ENCODE measurements around the gene PCSK9. TPM values are rescaled to one million over a fixed set of nuclear protein-coding genes. Genes with fewer than 3 reads are reported as not detected.

The PCSK9 gene
- total and polyA plus RNA-seq, 2 of the 13 experiments (the other 11 are each of a cell fraction or from before 2014, with no cell fraction given) = 33.3 to 80.5 TPM

GRCh38 chr1:55095095-55095494 is 55.7 kb downstream of the PCSK9 start:
- POLR2A ChIA-PET = no interaction called here
- TF ChIP-seq SP5 (CRISPR knock-in tag; IDR thresholded peaks at IDR 0.05; ENCODE audit: borderline replicate concordance, low read depth) = no peak
- peak; percentile 58 to 83 for TF ChIP-seq MAFK (conservative IDR thresholded peaks at IDR 0.05 in 1 of 2, IDR thresholded peaks at IDR 0.05 in 1 of 2; ENCODE audit: low read length in 2 of 2)
- no peak for TF ChIP-seq RXRA (CRISPR knock-in tag; IDR thresholded peaks at IDR 0.05)
- peak; percentile 62 for TF ChIP-seq MAFF (IDR thresholded peaks at IDR 0.05; ENCODE audit: low read depth, low read length)
- TF ChIP-seq ZNF225 (CRISPR knock-in tag; IDR thresholded peaks at IDR 0.05) = no peak
- TF ChIP-seq IKZF4 (CRISPR knock-in tag; IDR thresholded peaks at IDR 0.05; ENCODE audit: borderline replicate concordance, low read depth, not compliant biosample characterization) = no peak

GRCh38 chr1:55103891-55104290 is 64.5 kb downstream of the PCSK9 start:
- in situ Hi-C loops (cut with HindIII; ENCODE audit: extremely low pct_ligation_motif_present, low pct_unique_long_range_greater_than_20kb) = no loop called here
- BruUV-seq (replicated peaks) = no TSS peak
- no peaks in the 10 kb centered on the region for H4K20me1 ChIP-seq (ENCODE audit: insufficient read depth, low read length)
- no peaks in the 10 kb centered on the region for H3K9me3 ChIP-seq (ENCODE audit: low read length)
- H3K27ac ChIP-seq (ENCODE audit: extremely low read length, insufficient read depth, low read length) = no peak overlapping the region
- ChIA-PET POLR2A (no interaction called here), CTCF (ENCODE audit: low intra/inter-chr PET ratio, low total read pairs) (no interaction called here)
- intact Hi-C loops (cut with micrococcal nuclease; ENCODE audit: unreplicated experiment) = no loop called here
- no peaks in the 10 kb centered on the region for H3K4me1 ChIP-seq (ENCODE audit: insufficient read depth, low read length)
- no peak overlapping the region for H2AFZ ChIP-seq (ENCODE audit: low read length)
- H3K27me3 ChIP-seq (ENCODE audit: control insufficient read depth in 1 of 2, insufficient read depth in 2 of 2, low read length in 2 of 2) = no peaks in the 10 kb centered on the region
- H3K9ac ChIP-seq (ENCODE audit: insufficient read depth, low read depth, low read length) = no peak overlapping the region
- no peak overlapping the region for H3K4me2 ChIP-seq (ENCODE audit: low read depth, low read length)
- no peaks in the 10 kb centered on the region for H3K79me2 ChIP-seq (ENCODE audit: insufficient read depth, low read length)
- no peak for ATAC-seq
- H3K4me3 ChIP-seq (replicated peaks in 1 of 3; ENCODE audit: insufficient read depth in 1 of 3, low read depth in 2 of 3, low read length in 3 of 3) = no peak overlapping the region
- no peak for FAIRE-seq
- peaks cover 24 to 82% of the 10 kb centered on the region in 2 experiments for H3K36me3 ChIP-seq (replicated peaks in 1 of 2; ENCODE audit: control insufficient read depth in 1 of 2, insufficient read depth in 2 of 2, low read length in 2 of 2)
- DNase-seq (ENCODE audit: low spot score) = no peak
- 96% methylated on average over 2 of the region's 2 CpGs for WGBS (ENCODE audit: low lambda C conversion rate)
- TF ChIP-seq HHEX (CRISPR knock-in tag; IDR thresholded peaks at IDR 0.05) = no peak
- TF ChIP-seq NFIB (CRISPR knock-in tag; IDR thresholded peaks at IDR 0.05; ENCODE audit: borderline replicate concordance) = no peak
- no peak for TF ChIP-seq ZMAT3 (CRISPR knock-in tag; conservative IDR thresholded peaks at IDR 0.05)
- no peak for TF ChIP-seq ZFP41 (CRISPR knock-in tag; IDR thresholded peaks at IDR 0.05; ENCODE audit: borderline replicate concordance)
- TF ChIP-seq TCF7L2 (IDR thresholded peaks at IDR 0.05; ENCODE audit: low read depth, low read length) = no peak
- TF ChIP-seq ZBTB2 (CRISPR knock-in tag; IDR thresholded peaks at IDR 0.05; ENCODE audit: low read depth) = no peak
- TF ChIP-seq SIN3A (IDR thresholded peaks at IDR 0.05; ENCODE audit: borderline replicate concordance, low read depth, low read length) = no peak
- TF ChIP-seq TSC22D2 (CRISPR knock-in tag; IDR thresholded peaks at IDR 0.05; ENCODE audit: borderline replicate concordance) = no peak
- TF ChIP-seq, protein P1, sequence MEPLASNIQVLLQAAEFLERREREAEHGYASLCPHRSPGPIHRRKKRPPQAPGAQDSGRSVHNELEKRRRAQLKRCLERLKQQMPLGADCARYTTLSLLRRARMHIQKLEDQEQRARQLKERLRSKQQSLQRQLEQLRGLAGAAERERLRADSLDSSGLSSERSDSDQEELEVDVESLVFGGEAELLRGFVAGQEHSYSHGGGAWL (CRISPR knock-in tag; IDR thresholded peaks at IDR 0.05) = no peak
- TF ChIP-seq ZNF792 (CRISPR knock-in tag; IDR thresholded peaks at IDR 0.05) = no peak

More at GRCh38 chr1:55095095-55095494, 55.7 kb downstream of the PCSK9 start:
- peaks cover 24 to 84% of the 10 kb centered on the region in 2 experiments for H3K36me3 ChIP-seq (replicated peaks in 1 of 2; ENCODE audit: control insufficient read depth in 1 of 2, insufficient read depth in 2 of 2, low read length in 2 of 2)
- no peak overlapping the region for H3K4me2 ChIP-seq (ENCODE audit: low read depth, low read length)
- no peak for ATAC-seq
- CTCF ChIA-PET (ENCODE audit: low intra/inter-chr PET ratio, low total read pairs) = no interaction called here
- no peak overlapping the region for H3K4me3 ChIP-seq (replicated peaks in 1 of 3; ENCODE audit: insufficient read depth in 1 of 3, low read depth in 2 of 3, low read length in 3 of 3)
- intact Hi-C loops (cut with micrococcal nuclease; ENCODE audit: unreplicated experiment) = no loop called here
- in situ Hi-C loops (cut with HindIII; ENCODE audit: extremely low pct_ligation_motif_present, low pct_unique_long_range_greater_than_20kb) = no loop called here
- no peak for DNase-seq (ENCODE audit: low spot score)
- no peaks in the 10 kb centered on the region for H3K4me1 ChIP-seq (ENCODE audit: insufficient read depth, low read length)
- H3K79me2 ChIP-seq (ENCODE audit: insufficient read depth, low read length) = no peaks in the 10 kb centered on the region
- FAIRE-seq = no peak
- BruUV-seq (replicated peaks) = no TSS peak
- WGBS (ENCODE audit: low lambda C conversion rate) = 97% methylated on average over 5 of the region's 5 CpGs
- H3K27me3 ChIP-seq (ENCODE audit: control insufficient read depth in 1 of 2, insufficient read depth in 2 of 2, low read length in 2 of 2) = no peaks in the 10 kb centered on the region
- no peaks in the 10 kb centered on the region for H4K20me1 ChIP-seq (ENCODE audit: insufficient read depth, low read length)
- H3K9ac ChIP-seq (ENCODE audit: insufficient read depth, low read depth, low read length) = no peak overlapping the region
- H3K27ac ChIP-seq (ENCODE audit: extremely low read length, insufficient read depth, low read length) = no peak overlapping the region
- H2AFZ ChIP-seq (ENCODE audit: low read length) = no peak overlapping the region
- H3K9me3 ChIP-seq (ENCODE audit: low read length) = no peaks in the 10 kb centered on the region
